GM20000 (cell line): ENCODE data around the gene HEXIM1.
A peak's percentile ranks its signal among the peaks of the same experiment; 100 is the strongest.

Experiments
- DNase-seq: peaks from one replicate; pipeline ENCODE4 v3.0.0; 2012; ENCODE audit warnings: low spot score
- CTCF ChIP-seq: IDR thresholded peaks from 2 replicates; pipeline ENCODE4 v1.5.1; 2012; ENCODE audit warnings: mild to moderate bottlenecking, control low read depth; ENCODE audit errors: extremely low read depth, missing control alignments

HEXIM1 gene

GRCh38 chr17:45131616-45132319 is 16.5 kb upstream of the HEXIM1 start:
- peak; percentile 64 for DNase-seq
- peak; percentile 43 for TF ChIP-seq CTCF

- DNase-seq, result no peak
Measured at GRCh38 chr17:45132320-45132571, 16.0 kb upstream of the HEXIM1 start, which contains the start of gene PLCD3. PLCD3 (minus strand) TSS chr17:45132515; CDS start chr17:45132410, 105 bp downstream.

GRCh38 chr17:45132572-45133463 is 15.5 kb upstream of the HEXIM1 start:
- peak; percentile 84 for TF ChIP-seq CTCF
- DNase-seq, result peak; percentile 98

More at GRCh38 chr17:45132320-45132571, 16.0 kb upstream of the HEXIM1 start, which contains the start of gene PLCD3:
- TF ChIP-seq CTCF, result no peak

- TF ChIP-seq CTCF, result peak; percentile 100
- peak; percentile 96 for DNase-seq
Measured at GRCh38 chr17:45135192-45135977, 12.9 kb upstream of the HEXIM1 start, which contains the start of gene ACBD4. ACBD4 (plus strand) TSS chr17:45135687; CDS start chr17:45136145, 458 bp downstream.

- DNase-seq, result no peak
- no peak for TF ChIP-seq CTCF
Measured at GRCh38 chr17:45135978-45136791, 12.1 kb upstream of the HEXIM1 start.

- no peak for TF ChIP-seq CTCF
- no peak for DNase-seq
Measured at GRCh38 chr17:45136846-45137560, 11.3 kb upstream of the HEXIM1 start.
